NCI-H526 (cell line): ENCODE data around the gene BMF.
"Not testable (repeated sequence)": the region's sequence is repeated elsewhere in the genome, so short reads cannot be mapped to it uniquely, and the experiment has no call there.

Experiments used
- DNase-seq, 2 experiments: peaks; one replicate each; lab custom pipeline; 2025; lab: John Stamatoyannopoulos, UW

BMF gene

GRCh38 chr15:40087991-40088928 lies 20.4 kb downstream of the BMF start:
- DNase-seq = no peak

- DNase-seq = no peak
Measured at GRCh38 chr15:40087068-40087810, 21.4 kb downstream of the BMF start.

GRCh38 chr15:40085266-40085665 lies 23.4 kb downstream of the BMF start:
- no peak for DNase-seq

GRCh38 chr15:40084650-40085049 lies 24.0 kb downstream of the BMF start:
- DNase-seq = no peak

GRCh38 chr15:40082195-40082883 lies 26.3 kb downstream of the BMF start:
- peak in 1 of 2 experiments; percentile 72 for DNase-seq

- peak; percentile 94 to 96 for DNase-seq
Measured at GRCh38 chr15:40081691-40082194, 26.9 kb downstream of the BMF start.

GRCh38 chr15:40080847-40081246 lies 27.8 kb downstream of the BMF start:
- DNase-seq = no peak

- no peak for DNase-seq
Measured at GRCh38 chr15:40080104-40080503, 28.6 kb downstream of the BMF start.

GRCh38 chr15:40079456-40079855 lies 29.2 kb downstream of the BMF start:
- DNase-seq = no peak

GRCh38 chr15:40075298-40076044 lies 33.2 kb downstream of the BMF start:
- DNase-seq = no peak

- not testable (repeated sequence) for DNase-seq
Measured at GRCh38 chr15:40074656-40075055, 34.0 kb downstream of the BMF start.

GRCh38 chr15:40073716-40074490 lies 34.8 kb downstream of the BMF start:
- not testable (repeated sequence) for DNase-seq

GRCh38 chr15:40072216-40072990 lies 36.3 kb downstream of the BMF start:
- no peak for DNase-seq

- DNase-seq = no peak
Measured at GRCh38 chr15:40070608-40071218, 38.0 kb downstream of the BMF start.

GRCh38 chr15:40070166-40070557 lies 38.5 kb downstream of the BMF start:
- no peak for DNase-seq

- peak; percentile 76 to 94 for DNase-seq
Measured at GRCh38 chr15:40069178-40070165, 39.2 kb downstream of the BMF start.

GRCh38 chr15:40067921-40068624 lies 40.6 kb downstream of the BMF start:
- no peak for DNase-seq

- DNase-seq = no peak
Measured at GRCh38 chr15:40066589-40066988, 42.1 kb downstream of the BMF start.
